WTC11 (cell line): ENCODE results near the gene MAP3K1. TPM values are rescaled to one million over a fixed set of nuclear protein-coding genes. Genes with fewer than 3 reads are reported as not detected.

ENCODE experiments used
- ATAC-seq: fragments of 200-7000 bp; cut with Tn5 transposase; 2 replicates; pipeline ENCODE4 v1.10.0; 2021; ENCODE audit warnings: mild to moderate bottlenecking, moderate library complexity
- CTCF ChIA-PET: fragments of 300-600 bp; sonication (Branson Sonifier 250); formaldehyde crosslinking; loops from one replicate; lab custom pipeline; 2021; ENCODE audit warnings: antibody characterized with exemption; lab: Charles Lee
- POLR2A ChIA-PET: fragments of 350-600 bp; sonication (Branson Sonifier 250); formaldehyde crosslinking; loops from one replicate; lab custom pipeline; 2021; ENCODE audit warnings: antibody characterized with exemption; lab: Charles Lee
- DNase-seq: peaks from one replicate; pipeline ENCODE4 v3.0.0; 2021; ENCODE audit warnings: low spot score
- H3K27ac Mint-ChIP-seq: 2 replicates; pipeline ENCODE4 v1.8.0; 2021; ENCODE audit warnings: mixed read lengths
- H3K27me3 Mint-ChIP-seq: 2 replicates; pipeline ENCODE4 v1.8.0; 2021; ENCODE audit warnings: low read depth, mild to moderate bottlenecking, moderate library complexity, mixed read lengths
- H3K36me3 Mint-ChIP-seq: 2 replicates; pipeline ENCODE4 v1.8.0; 2021; ENCODE audit warnings: mixed read lengths
- H3K4me1 Mint-ChIP-seq: 2 replicates; pipeline ENCODE4 v1.8.0; 2022; ENCODE audit warnings: mixed read lengths
- H3K4me3 Mint-ChIP-seq: 2 replicates; pipeline ENCODE4 v1.8.0; 2021; ENCODE audit warnings: mild to moderate bottlenecking, moderate library complexity, mixed read lengths
- H3K9me3 Mint-ChIP-seq: 2 replicates; pipeline ENCODE4 v1.8.0; 2021; ENCODE audit warnings: mixed read lengths
- CREM ChIP-seq: sonication (generic); formaldehyde crosslinking; IDR thresholded peaks from 2 replicates; pipeline ENCODE4 v1.8.1; 2022; ENCODE audit warnings: mild to moderate bottlenecking, missing genetic modification reagents, moderate library complexity
- ESRRA ChIP-seq: sonication (generic); formaldehyde crosslinking; IDR thresholded peaks from 2 replicates; pipeline ENCODE4 v1.8.1; 2022; ENCODE audit warnings: mild to moderate bottlenecking, missing genetic modification reagents, borderline replicate concordance
- ETV6 ChIP-seq: sonication (generic); formaldehyde crosslinking; IDR thresholded peaks from 2 replicates; pipeline ENCODE4 v1.8.1; 2022; ENCODE audit warnings: mild to moderate bottlenecking, missing genetic modification reagents
- FOXP1 ChIP-seq: sonication (generic); formaldehyde crosslinking; IDR thresholded peaks from 2 replicates; pipeline ENCODE4 v1.8.0; 2022; ENCODE audit warnings: missing genetic modification reagents, mild to moderate bottlenecking, moderate library complexity, borderline replicate concordance
- HMGA2 ChIP-seq: fragments of 250-450 bp; sonication (Bioruptor Pico); IDR thresholded peaks from 2 replicates; pipeline ENCODE4 v1.4.0; 2021; ENCODE audit warnings: mild to moderate bottlenecking, moderate library complexity
- HMGXB4 ChIP-seq: sonication (generic); formaldehyde crosslinking; IDR thresholded peaks from 2 replicates; pipeline ENCODE4 v1.8.1; 2023; ENCODE audit warnings: mild to moderate bottlenecking, moderate library complexity, missing genetic modification reagents
- KAT7 ChIP-seq: sonication (generic); formaldehyde crosslinking; IDR thresholded peaks from 2 replicates; pipeline ENCODE4 v1.8.1; 2023; ENCODE audit warnings: missing genetic modification reagents, mild to moderate bottlenecking, borderline replicate concordance
- NFYB ChIP-seq: sonication (generic); formaldehyde crosslinking; conservative IDR thresholded peaks from 2 replicates; pipeline ENCODE4 v1.8.0; 2022; ENCODE audit warnings: low read depth, missing genetic modification reagents
- NR1H2 ChIP-seq: sonication (generic); formaldehyde crosslinking; IDR thresholded peaks from 2 replicates; pipeline ENCODE4 v1.9.0; 2021; ENCODE audit warnings: mild to moderate bottlenecking, moderate library complexity, missing genetic modification reagents
- OVOL2 ChIP-seq: fragments of 250-450 bp; sonication (Bioruptor Pico); IDR thresholded peaks from 2 replicates; pipeline ENCODE4 v1.9.0; 2021; ENCODE audit warnings: mild to moderate bottlenecking, borderline replicate concordance
- RELA ChIP-seq: sonication (generic); formaldehyde crosslinking; IDR thresholded peaks from 2 replicates; pipeline ENCODE4 v1.8.1; 2022; ENCODE audit warnings: missing genetic modification reagents, mild to moderate bottlenecking, borderline replicate concordance
- TP53 ChIP-seq: sonication (generic); formaldehyde crosslinking; IDR thresholded peaks from 2 replicates; pipeline ENCODE4 v1.8.1; 2023; ENCODE audit warnings: mild to moderate bottlenecking, missing genetic modification reagents
- USF1 ChIP-seq: sonication (generic); formaldehyde crosslinking; IDR thresholded peaks from 2 replicates; pipeline ENCODE4 v1.8.0; 2022; ENCODE audit warnings: mild to moderate bottlenecking, missing genetic modification reagents
- ZBTB43 ChIP-seq: sonication (generic); formaldehyde crosslinking; IDR thresholded peaks from 2 replicates; pipeline ENCODE4 v1.8.1; 2023; ENCODE audit warnings: mild to moderate bottlenecking, missing genetic modification reagents
- ZNF396 ChIP-seq: fragments of 250-450 bp; sonication (Bioruptor Pico); IDR thresholded peaks from 2 replicates; pipeline ENCODE4 v1.8.0; 2021; ENCODE audit warnings: mild to moderate bottlenecking, moderate library complexity, borderline replicate concordance
- ZNF423 ChIP-seq: fragments of 250-450 bp; sonication (Bioruptor Pico); IDR thresholded peaks from 2 replicates; pipeline ENCODE4 v2.1.2; 2022; ENCODE audit warnings: mild to moderate bottlenecking, moderate library complexity
- total RNA-seq: library from RNA; stranded (reverse); gene quantifications from 3 replicates; pipeline ENCODE4 v1.2.3, GENCODE V29; 2021
- TF ChIP-seq, protein P1 (sequence below): sonication (generic); formaldehyde crosslinking; IDR thresholded peaks from 2 replicates; pipeline ENCODE4 v1.8.1; 2023; ENCODE audit warnings: mild to moderate bottlenecking, missing genetic modification reagents, moderate library complexity
- TF ChIP-seq, protein P2 (sequence below): fragments of 250-450 bp; sonication (Bioruptor Pico); IDR thresholded peaks from 2 replicates; pipeline ENCODE4 v1.9.0; 2021; ENCODE audit warnings: mild to moderate bottlenecking
- TF ChIP-seq, protein P3 (sequence below): sonication (generic); formaldehyde crosslinking; IDR thresholded peaks from 2 replicates; pipeline ENCODE4 v1.8.0; 2022; ENCODE audit warnings: mild to moderate bottlenecking, missing genetic modification reagents
- TF ChIP-seq, protein P4 (sequence below): fragments of 250-450 bp; sonication (Bioruptor Pico); conservative IDR thresholded peaks from 2 replicates; pipeline ENCODE4 v1.9.0; 2021; ENCODE audit warnings: mild to moderate bottlenecking
- TF ChIP-seq, protein P5 (sequence below): sonication (generic); formaldehyde crosslinking; IDR thresholded peaks from 2 replicates; pipeline ENCODE4 v1.8.1; 2022; ENCODE audit warnings: low read depth, missing genetic modification reagents, borderline replicate concordance

The MAP3K1 gene
- total RNA-seq, 1 experiment from 2014 or later, result 16.3 TPM

GRCh38 chr5:56822981-56823380 is 7.6 kb downstream of the MAP3K1 start:
- H3K27me3 Mint-ChIP-seq, result no peaks in the 10 kb centered on the region
- DNase-seq, result no peak
- H3K36me3 Mint-ChIP-seq, result no peaks in the 10 kb centered on the region
- ChIA-PET CTCF (no interaction called here), POLR2A (interaction anchor here (1.0 kb wide), 1 partner anchor 14 kb away, joined by 3 read pairs; no protein-coding TSS in a partner anchor)
- H3K4me1 Mint-ChIP-seq, result peaks cover 64% of the 10 kb centered on the region
- H3K27ac Mint-ChIP-seq, result peak overlapping the region; percentile 24; the same call in 1 of the 2 replicates
- H3K4me3 Mint-ChIP-seq, result no peak overlapping the region
- no peaks in the 10 kb centered on the region for H3K9me3 Mint-ChIP-seq
- TF ChIP-seq CREM, result no peak
- TF ChIP-seq, protein P1, sequence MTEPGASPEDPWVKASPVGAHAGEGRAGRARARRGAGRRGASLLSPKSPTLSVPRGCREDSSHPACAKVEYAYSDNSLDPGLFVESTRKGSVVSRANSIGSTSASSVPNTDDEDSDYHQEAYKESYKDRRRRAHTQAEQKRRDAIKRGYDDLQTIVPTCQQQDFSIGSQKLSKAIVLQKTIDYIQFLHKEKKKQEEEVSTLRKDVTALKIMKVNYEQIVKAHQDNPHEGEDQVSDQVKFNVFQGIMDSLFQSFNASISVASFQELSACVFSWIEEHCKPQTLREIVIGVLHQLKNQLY, result no peak
- no peak for TF ChIP-seq ETV6 (CRISPR knock-in tag)
- TF ChIP-seq USF1, result no peak
- TF ChIP-seq RELA, result no peak
- no peak for TF ChIP-seq NR1H2 (CRISPR knock-in tag)
- TF ChIP-seq HMGA2 (CRISPR knock-in tag), result no peak
- TF ChIP-seq NFYB (CRISPR knock-in tag), result no peak
- no peak for TF ChIP-seq ZNF396
- TF ChIP-seq HMGXB4 (CRISPR knock-in tag), result no peak
- TF ChIP-seq, all 79 proteins: peak for 0
- no peak for ATAC-seq

DNA sequence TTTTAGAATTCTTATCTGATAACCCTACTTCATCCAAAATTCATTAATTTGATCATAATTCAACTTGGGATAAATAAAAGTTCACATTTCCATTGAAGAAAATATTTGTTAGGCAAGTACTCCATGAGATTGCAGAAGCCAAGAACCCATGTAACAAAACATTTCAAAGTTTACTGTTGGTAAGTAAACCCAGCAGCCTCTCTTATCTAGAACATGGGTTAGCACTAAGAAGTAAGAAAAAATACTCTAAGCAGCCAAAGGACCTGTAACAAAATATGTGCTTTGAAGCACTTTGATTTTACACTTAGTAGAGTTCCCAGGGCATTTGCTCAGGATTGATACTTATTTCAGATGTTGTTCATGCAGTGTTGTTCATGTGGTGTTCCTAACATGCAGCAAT is 8.7 kb downstream of the MAP3K1 start:
- H3K36me3 Mint-ChIP-seq, result no peaks in the 10 kb centered on the region
- no peak for TF ChIP-seq KAT7 (CRISPR knock-in tag)
- no peaks in the 10 kb centered on the region for H3K9me3 Mint-ChIP-seq
- POLR2A ChIA-PET, result no interaction called here
- no peak overlapping the region for H3K4me3 Mint-ChIP-seq
- H3K27me3 Mint-ChIP-seq, result no peaks in the 10 kb centered on the region
- H3K27ac Mint-ChIP-seq, result peak overlapping the region; percentile 80; the same call in 1 of the 2 replicates
- ATAC-seq (no peak), DNase-seq (no peak)
- peaks cover 67% of the 10 kb centered on the region for H3K4me1 Mint-ChIP-seq
- CTCF ChIA-PET, result no interaction called here

GRCh38 chr5:56825222-56825824 is 10.0 kb downstream of the MAP3K1 start:
- no peaks in the 10 kb centered on the region for H3K36me3 Mint-ChIP-seq
- POLR2A ChIA-PET, result no interaction called here
- no peak overlapping the region for H3K27ac Mint-ChIP-seq
- ATAC-seq (no peak), DNase-seq (no peak)
- no peaks in the 10 kb centered on the region for H3K27me3 Mint-ChIP-seq
- CTCF ChIA-PET, result no interaction called here
- no peak overlapping the region for H3K4me3 Mint-ChIP-seq
- H3K4me1 Mint-ChIP-seq, result peaks cover 70% of the 10 kb centered on the region
- no peaks in the 10 kb centered on the region for H3K9me3 Mint-ChIP-seq
- TF ChIP-seq, protein P2, sequence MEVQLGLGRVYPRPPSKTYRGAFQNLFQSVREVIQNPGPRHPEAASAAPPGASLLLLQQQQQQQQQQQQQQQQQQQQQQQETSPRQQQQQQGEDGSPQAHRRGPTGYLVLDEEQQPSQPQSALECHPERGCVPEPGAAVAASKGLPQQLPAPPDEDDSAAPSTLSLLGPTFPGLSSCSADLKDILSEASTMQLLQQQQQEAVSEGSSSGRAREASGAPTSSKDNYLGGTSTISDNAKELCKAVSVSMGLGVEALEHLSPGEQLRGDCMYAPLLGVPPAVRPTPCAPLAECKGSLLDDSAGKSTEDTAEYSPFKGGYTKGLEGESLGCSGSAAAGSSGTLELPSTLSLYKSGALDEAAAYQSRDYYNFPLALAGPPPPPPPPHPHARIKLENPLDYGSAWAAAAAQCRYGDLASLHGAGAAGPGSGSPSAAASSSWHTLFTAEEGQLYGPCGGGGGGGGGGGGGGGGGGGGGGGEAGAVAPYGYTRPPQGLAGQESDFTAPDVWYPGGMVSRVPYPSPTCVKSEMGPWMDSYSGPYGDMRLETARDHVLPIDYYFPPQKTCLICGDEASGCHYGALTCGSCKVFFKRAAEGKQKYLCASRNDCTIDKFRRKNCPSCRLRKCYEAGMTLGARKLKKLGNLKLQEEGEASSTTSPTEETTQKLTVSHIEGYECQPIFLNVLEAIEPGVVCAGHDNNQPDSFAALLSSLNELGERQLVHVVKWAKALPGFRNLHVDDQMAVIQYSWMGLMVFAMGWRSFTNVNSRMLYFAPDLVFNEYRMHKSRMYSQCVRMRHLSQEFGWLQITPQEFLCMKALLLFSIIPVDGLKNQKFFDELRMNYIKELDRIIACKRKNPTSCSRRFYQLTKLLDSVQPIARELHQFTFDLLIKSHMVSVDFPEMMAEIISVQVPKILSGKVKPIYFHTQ (CRISPR knock-in tag), result no peak
- no peak for TF ChIP-seq FOXP1 (CRISPR knock-in tag)
- no peak for TF ChIP-seq ESRRA (CRISPR knock-in tag)
- TF ChIP-seq, protein P3, sequence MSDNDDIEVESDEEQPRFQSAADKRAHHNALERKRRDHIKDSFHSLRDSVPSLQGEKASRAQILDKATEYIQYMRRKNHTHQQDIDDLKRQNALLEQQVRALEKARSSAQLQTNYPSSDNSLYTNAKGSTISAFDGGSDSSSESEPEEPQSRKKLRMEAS (CRISPR knock-in tag), result no peak
- TF ChIP-seq, protein P4, sequence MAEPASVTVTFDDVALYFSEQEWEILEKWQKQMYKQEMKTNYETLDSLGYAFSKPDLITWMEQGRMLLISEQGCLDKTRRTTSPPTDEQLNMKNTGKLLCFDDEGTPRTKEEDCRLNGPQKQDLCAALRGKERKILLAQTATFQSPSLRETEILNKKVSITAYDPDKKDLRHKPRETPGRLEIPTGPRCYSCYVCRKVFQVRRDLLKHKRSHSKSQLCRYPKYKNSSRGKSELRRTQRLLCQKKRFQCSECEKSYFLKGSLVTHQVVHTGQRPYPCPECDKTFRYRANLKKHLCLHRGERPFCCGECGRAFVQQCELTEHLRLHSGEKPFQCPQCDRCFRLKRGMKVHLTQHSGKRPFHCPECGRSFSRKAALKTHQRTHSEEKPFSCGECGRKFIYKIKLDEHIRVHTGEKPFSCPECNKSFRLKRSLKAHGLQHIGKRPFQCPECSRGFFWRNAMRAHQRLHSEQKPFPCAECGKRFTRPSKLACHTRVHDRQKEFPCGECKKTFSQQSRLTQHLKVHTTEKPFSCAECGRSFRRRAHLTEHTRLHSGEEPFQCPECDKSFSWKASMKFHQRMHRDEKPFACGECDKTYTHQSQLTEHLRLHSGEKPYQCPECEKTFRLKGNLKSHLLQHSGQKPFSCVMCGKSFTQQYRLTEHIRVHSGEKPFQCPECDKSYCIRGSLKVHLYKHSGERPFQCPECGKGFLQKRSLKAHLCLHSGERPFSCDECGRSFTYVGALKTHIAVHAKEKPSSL, result no peak
- TF ChIP-seq, protein P5, sequence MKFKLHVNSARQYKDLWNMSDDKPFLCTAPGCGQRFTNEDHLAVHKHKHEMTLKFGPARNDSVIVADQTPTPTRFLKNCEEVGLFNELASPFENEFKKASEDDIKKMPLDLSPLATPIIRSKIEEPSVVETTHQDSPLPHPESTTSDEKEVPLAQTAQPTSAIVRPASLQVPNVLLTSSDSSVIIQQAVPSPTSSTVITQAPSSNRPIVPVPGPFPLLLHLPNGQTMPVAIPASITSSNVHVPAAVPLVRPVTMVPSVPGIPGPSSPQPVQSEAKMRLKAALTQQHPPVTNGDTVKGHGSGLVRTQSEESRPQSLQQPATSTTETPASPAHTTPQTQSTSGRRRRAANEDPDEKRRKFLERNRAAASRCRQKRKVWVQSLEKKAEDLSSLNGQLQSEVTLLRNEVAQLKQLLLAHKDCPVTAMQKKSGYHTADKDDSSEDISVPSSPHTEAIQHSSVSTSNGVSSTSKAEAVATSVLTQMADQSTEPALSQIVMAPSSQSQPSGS, result no peak
- no peak for TF ChIP-seq TP53 (CRISPR knock-in tag)
- no peak for TF ChIP-seq ZBTB43 (CRISPR knock-in tag)
- TF ChIP-seq RELA, result no peak
- TF ChIP-seq OVOL2, result no peak
- no peak for TF ChIP-seq ZNF423
